ENCODE results near the gene CYP2U1.

Gene CYP2U1

DNA sequence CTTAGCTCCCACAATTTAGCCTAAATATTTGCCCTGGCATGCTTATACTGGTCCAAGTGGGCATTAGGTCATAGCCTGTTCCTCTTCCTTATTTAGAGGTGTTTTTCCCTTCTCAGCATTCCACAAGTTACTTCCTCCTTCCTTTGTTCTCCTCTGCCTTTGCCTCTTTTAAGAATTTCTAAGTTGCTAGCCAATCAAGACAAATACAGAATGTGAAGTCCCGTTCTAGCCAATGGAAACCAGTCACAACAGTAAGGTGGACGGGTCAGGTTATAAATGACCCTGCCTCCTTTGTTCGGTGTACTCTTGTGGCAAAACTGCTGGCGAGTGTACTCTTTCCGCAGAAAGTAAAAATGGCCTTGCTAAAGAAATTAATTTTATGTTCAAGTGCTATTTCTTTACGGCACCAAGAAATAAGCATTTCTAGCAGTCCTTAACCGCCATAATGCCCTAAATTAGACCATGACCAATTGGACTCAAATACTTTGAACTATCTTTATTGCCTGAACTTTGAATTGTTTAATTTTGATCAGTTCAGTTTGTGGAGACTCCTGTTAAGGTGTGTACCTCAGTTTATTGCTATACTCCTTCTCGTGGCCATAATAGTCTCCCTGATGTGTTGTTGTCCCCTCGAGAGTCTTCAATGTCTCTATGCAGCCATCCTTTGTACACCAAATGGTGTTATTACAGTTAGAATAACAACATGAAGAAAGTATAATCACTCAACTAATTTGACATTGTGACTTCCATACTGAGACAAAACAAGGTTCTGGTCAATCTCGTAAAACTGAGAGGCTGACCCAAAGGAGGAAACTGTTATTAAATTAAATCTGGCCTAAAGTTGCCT, 56.8 kb downstream of the CYP2U1 start:
- peak; percentile 28 to 46 for DNase-seq

- no peak for DNase-seq
These were observed 57.4 kb downstream of the CYP2U1 start for GRCh38 chr4:107988763-107989035.

GRCh38 chr4:107989162-107989536, 57.8 kb downstream of the CYP2U1 start:
- no peak for DNase-seq

- peak; percentile 95 to 97 for DNase-seq
These were observed 58.4 kb downstream of the CYP2U1 start, which contains the start of gene HADH for GRCh38 chr4:107989537-107990386. Gene HADH, plus strand, starts transcription at chr4:107989889. Its CDS starts 44 bp downstream, at chr4:107989933.

DNA sequence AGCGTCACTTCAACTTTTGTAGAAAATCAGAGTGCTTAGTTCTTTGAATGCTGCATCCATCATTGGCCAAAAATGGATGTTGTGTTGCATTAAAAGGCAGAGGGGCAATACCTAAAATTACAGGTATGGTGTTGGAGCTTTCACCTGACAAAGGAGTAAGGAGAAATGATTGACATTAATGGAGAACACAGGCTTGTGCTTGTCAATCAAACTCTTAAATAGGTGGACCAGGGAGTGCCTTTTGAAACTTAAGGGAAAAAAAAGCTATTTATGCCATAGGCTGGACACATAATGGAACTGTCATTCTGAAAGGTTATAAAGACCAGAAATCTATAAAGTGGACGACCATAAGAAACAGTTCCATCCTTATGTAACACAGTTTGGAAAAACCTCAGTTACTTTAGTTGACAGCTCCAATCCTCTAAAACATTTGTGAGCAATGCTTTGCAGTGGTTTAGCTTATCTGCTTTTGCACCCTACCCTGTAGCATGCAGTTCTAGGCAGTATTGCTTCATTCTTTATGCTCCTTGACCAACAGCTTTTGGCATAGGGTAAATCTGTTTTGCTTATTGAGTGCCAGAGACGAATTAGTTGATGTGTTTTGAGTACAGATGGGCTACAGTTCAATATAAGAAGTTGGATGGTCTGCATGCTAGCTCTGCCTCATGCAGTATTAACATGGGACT, 60.7 kb downstream of the CYP2U1 start:
- no peak for DNase-seq

GRCh38 chr4:107993969-107994368, 62.6 kb downstream of the CYP2U1 start:
- no peak for DNase-seq

DNA sequence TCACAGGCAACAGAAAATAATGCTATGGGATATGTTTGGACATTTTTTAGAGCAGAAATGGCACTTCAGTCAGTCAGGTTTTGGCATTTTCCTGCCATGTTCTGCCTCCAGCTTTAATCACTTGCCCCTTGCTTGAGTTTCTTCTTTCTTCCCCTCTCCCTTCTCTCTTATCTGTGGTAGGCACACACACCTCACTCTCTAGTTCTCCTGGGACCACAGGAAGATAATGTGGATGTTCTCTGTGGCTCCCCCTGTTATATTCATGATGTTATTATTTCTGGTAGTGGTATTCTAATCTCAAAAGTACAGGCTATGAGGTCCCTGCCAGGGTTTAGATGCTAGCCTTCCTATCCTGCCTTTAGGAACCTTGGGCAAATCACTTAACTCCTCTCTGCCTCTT, 63.5 kb downstream of the CYP2U1 start:
- DNase-seq: no peak

DNA sequence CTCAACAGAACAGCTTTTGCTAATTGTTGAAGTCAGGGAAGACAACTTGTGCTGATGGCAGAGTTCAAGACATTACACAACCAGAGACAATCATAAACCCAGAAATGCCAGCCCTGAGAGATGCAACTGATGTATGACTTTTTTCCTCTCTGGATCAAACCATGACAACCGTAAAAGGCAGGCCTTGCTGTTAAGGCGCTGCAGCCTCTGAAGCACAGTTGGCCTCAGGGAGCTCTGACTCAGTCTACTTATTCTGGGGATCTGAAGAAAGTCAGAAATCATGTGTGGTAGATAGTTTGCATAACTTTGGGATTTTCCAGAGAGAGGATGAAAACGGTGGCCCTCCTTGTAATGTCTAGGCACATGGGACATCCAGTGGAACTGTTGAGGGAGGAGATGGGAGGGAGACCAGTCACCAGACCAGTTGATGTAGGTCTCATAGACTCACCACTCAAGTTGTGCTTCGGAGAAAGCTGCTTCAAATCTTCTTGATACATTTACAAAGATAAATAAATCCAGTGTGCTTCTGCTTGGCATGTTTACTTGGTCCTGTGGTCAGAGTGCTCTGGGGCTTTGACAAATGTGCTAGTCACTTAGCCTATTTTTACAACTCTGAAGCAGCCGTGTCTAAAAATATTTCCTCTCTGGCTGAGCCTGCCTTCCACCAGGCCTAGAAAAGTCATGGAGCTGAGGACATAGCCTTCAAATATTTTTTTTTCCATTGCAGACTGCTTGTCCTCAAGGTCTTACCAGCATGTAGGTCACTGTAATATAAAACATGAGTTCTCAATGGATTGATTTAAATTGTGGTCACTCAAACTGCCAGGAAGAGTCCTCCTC, 65.8 kb downstream of the CYP2U1 start:
- DNase-seq: no peak

GRCh38 chr4:107997794-107998193, 66.4 kb downstream of the CYP2U1 start:
- DNase-seq: no peak

DNA sequence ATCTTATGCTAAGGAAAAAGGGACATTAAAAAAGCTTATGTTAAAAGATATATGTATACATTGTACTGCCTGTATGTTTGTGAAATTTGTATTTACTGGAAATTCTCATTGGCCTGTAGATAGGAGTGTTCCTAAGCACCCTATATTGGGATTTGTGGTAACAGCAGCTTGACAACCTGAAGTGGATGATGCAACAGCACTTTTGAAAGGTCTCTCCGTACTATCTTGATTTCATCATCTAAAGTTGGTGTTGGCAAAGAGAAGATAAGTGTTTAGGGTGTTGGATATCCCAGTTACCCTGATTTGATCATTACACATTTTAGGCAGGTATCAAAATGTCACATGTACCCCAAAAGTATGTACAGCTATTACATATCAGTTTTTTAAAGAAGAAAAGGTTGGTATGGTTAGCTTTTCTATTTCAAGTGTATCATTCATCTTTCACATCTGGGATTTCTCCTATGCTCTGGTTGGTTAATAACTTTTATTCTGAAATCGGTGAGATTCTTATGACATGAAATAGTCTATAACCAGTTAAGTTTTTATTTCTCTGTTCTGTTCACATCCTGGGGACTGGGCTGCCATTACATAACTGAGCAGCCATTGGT, 68.7 kb downstream of the CYP2U1 start:
- no peak for DNase-seq

DNA sequence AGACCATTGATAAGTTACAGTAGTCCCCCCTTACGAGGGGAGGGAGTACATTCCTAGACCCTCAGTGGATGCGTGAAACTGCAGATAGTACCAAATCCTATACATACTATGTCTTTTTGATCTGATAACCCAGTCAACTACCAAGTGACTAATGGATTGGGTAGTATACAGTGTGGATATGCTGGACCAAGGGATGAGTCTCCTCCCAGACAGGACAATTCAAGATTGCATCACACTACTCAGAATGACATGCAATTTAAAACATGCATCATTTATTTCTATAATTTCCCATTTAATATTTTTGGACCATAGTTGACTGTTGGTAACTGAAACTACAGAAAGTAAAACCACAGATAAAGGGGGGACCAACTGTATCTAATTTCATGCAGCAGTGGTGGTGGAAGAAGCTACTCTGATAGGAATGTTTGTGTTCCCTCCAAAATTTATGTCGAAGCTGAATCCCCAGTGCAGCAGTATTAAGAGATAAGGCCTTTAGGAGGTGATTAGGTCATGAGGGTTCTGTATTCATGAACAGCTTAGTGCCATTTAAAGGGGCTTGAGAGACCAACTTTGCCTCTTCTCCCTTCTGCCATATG, 70.3 kb downstream of the CYP2U1 start:
- no peak for DNase-seq

Data from inflammatory macrophage (primary cell).